Lung (tissue), 12 donors: ENCODE measurements around the gene PRDM4. TPM values are rescaled to one million over a fixed set of nuclear protein-coding genes. Genes with fewer than 3 reads are reported as not detected.

Experiments used
- ATAC-seq: fragments of 200-7000 bp; cut with Tn5 transposase; one replicate; pipeline ENCODE4 v1.9.1; 2020; ENCODE audit warnings: moderate number of reproducible peaks; ENCODE audit not compliant: insufficient read depth, low FRiP score
- DNase-seq, 3 donors: peaks; one replicate each; pipeline ENCODE4 v3.0.0-alpha.2; 2013 to 2017
- H3K27ac ChIP-seq, 2 donors: one replicate each; pipeline ENCODE4 v1.5.1; 2013; ENCODE audit warnings: mild to moderate bottlenecking in 2 of 2, moderate library complexity in 2 of 2, control low read depth in 1 of 2, inconsistent platforms in 1 of 2, low read depth in 1 of 2, low read length in 1 of 2
- H3K27me3 ChIP-seq, 3 donors: one replicate each; pipeline ENCODE4 v1.5.1; 2013; ENCODE audit warnings: low read length in 2 of 3; ENCODE audit not compliant: control insufficient read depth in 3 of 3, insufficient read depth in 3 of 3
- H3K36me3 ChIP-seq, 4 donors: one replicate each; pipeline ENCODE4 v1.5.1; 2013; ENCODE audit warnings: low read length in 4 of 4, mild to moderate bottlenecking in 1 of 4, moderate library complexity in 1 of 4; ENCODE audit not compliant: control insufficient read depth in 4 of 4, insufficient read depth in 4 of 4
- H3K4me1 ChIP-seq, 5 donors: one replicate each; pipeline ENCODE4 v1.5.1; 2013; ENCODE audit warnings: low read length in 5 of 5, mild to moderate bottlenecking in 2 of 5, moderate library complexity in 1 of 5; ENCODE audit not compliant: control insufficient read depth in 5 of 5, insufficient read depth in 5 of 5
- H3K4me3 ChIP-seq: one replicate; pipeline ENCODE4 v1.5.1; 2013; ENCODE audit warnings: mild to moderate bottlenecking, control low read depth, moderate library complexity
- H3K9ac ChIP-seq, 2 donors: one replicate each; pipeline ENCODE4 v1.5.1; 2013; ENCODE audit warnings: low read length in 2 of 2, control low read depth in 1 of 2; ENCODE audit not compliant: insufficient read depth in 1 of 2
- H3K9me3 ChIP-seq, 4 donors: one replicate each; pipeline ENCODE4 v1.5.1; 2013; ENCODE audit warnings: low read length in 3 of 4, mild to moderate bottlenecking in 1 of 4, moderate library complexity in 1 of 4; ENCODE audit not compliant: control insufficient read depth in 4 of 4, insufficient read depth in 3 of 4
- CTCF ChIP-seq: IDR thresholded peaks from 2 replicates; pipeline ENCODE4 v1.5.1; 2012; ENCODE audit warnings: mild to moderate bottlenecking; ENCODE audit errors: control extremely low read depth, extremely low read depth
- WGBS, 2 donors: extraction: QIAGEN DNeasy Blood & Tissue Kit; methylation state at CpG; one replicate each; pipeline ENCODE4 v1.1.7; 2013; 5-methylcytosine and 5-hydroxymethylcytosine counted together
- polyA plus RNA-seq, 2 donors: library from polyadenylated mRNA; stranded (reverse); fragments of 200-250 nt; gene quantifications; one replicate each; pipeline ENCODE4 v1.2.1, GENCODE V29; 2013
- total RNA-seq, 2 donors: library from RNA; depleted of rRNA in 1 of 2; stranded (reverse); fragments of >200 nt in 1 of 2; gene quantifications; one replicate each; pipeline ENCODE4 v1.2.1, GENCODE V29; 2014 to 2021
- donor health status: control.
- donor health status: control.
- donor health status: Bipolar disorder and iron deficiency.
- donor health status: healthy.
- donor health status: DM: yes; HTN: yes; CAD: no.

The PRDM4 gene
- total and polyA plus RNA-seq, 4 donors = 7.3 to 33.5 (median 20.5) TPM

GRCh38 chr12:107760207-107760808, 629 bp downstream of the PRDM4 start:
- Histone ChIP-seq H3K27ac (peak overlapping the region; percentile 77 to 84), H3K36me3 (peaks cover 4 to 18% (median 10%) of the 10 kb centered on the region in 4 donors), H3K9ac (peak overlapping the region; percentile 70 to 84), H3K9me3 (no peaks in the 10 kb centered on the region), H3K4me3 (peak overlapping the region; percentile 93), H3K4me1 (peaks cover 3 to 23% (median 12%) of the 10 kb centered on the region in 5 donors), H3K27me3 (no peaks in the 10 kb centered on the region)
- DNase-seq (peak; percentile 19 to 26 (median 23)), ATAC-seq (no peak)
- TF ChIP-seq CTCF = no peak
- WGBS, 2 donors = 2 to 3% methylated on average over 30 of the region's 30 CpGs

GRCh38 chr12:107759410-107759809, 1.5 kb downstream of the PRDM4 start:
- Histone ChIP-seq H3K36me3 (peaks cover 7 to 24% (median 10%) of the 10 kb centered on the region in 4 donors), H3K4me3 (no peak overlapping the region), H3K4me1 (peaks cover 3 to 23% (median 12%) of the 10 kb centered on the region in 5 donors), H3K27me3 (no peaks in the 10 kb centered on the region), H3K9me3 (no peaks in the 10 kb centered on the region), H3K27ac (no peak overlapping the region), H3K9ac (peak overlapping the region in 1 of 2 donors; percentile 32)
- TF ChIP-seq CTCF = no peak
- ATAC-seq = no peak
- peak in 1 of 3 donors; percentile 20 for DNase-seq
- WGBS, 2 donors = 47 to 56% methylated on average over 3 of the region's 3 CpGs

GRCh38 chr12:107749083-107749482, 11.9 kb downstream of the PRDM4 start:
- H3K9ac ChIP-seq = no peak overlapping the region
- TF ChIP-seq CTCF = no peak
- 95 to 98% methylated on average over 1 of the region's 1 CpG for WGBS, 2 donors

More at GRCh38 chr12:107749083-107749482, 11.9 kb downstream of the PRDM4 start:
- peaks cover 0 to 7% (median 0%) of the 10 kb centered on the region in 5 donors for H3K4me1 ChIP-seq
- ATAC-seq = no peak
- H3K9me3 ChIP-seq = no peaks in the 10 kb centered on the region
- H3K36me3 ChIP-seq = peaks cover 22 to 37% (median 33%) of the 10 kb centered on the region in 4 donors
- no peak for DNase-seq
- no peak overlapping the region for H3K4me3 ChIP-seq
- no peak overlapping the region for H3K27ac ChIP-seq
- H3K27me3 ChIP-seq = no peaks in the 10 kb centered on the region
